GM19463 (cell line): Measurements from ENCODE around the gene C10orf62.
"Not testable (repeated sequence)": the region's sequence is repeated elsewhere in the genome, so short reads cannot be mapped to it uniquely, and the experiment has no call there.

Experiments used
- ATAC-seq: cut with Tn5 transposase; IDR thresholded peaks from one replicate; pipeline ENCODE4 v1.9.1; 2021; ENCODE audit warnings: mild to moderate bottlenecking, moderate library complexity; ENCODE audit not compliant: unreplicated experiment

The C10orf62 gene

GRCh38 chr10:97623277-97623676 is 33.8 kb downstream of the C10orf62 start:
- ATAC-seq, result no peak

- no peak for ATAC-seq
Measured at GRCh38 chr10:97627731-97628130, 38.2 kb downstream of the C10orf62 start.

- ATAC-seq, result no peak
Measured at GRCh38 chr10:97628228-97628627, 38.7 kb downstream of the C10orf62 start.

DNA sequence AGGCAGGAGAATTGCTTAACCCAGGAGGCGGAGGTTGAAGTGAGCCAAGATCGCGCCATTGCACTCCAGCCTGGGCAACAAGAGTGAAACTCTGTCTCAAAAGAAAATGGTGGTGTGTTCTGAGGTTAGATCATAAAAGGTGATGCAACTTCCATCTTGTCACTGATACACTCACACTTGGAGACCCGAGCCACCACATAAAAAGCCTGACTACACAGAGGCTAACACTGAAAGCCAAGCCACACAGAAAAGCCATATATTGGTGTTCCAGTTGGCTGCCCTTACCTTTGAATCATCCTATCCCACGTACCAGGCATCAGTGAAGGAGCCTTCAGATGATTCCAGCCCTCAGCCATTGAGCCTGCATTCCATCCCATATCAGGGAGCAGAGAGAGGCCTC is 39.8 kb downstream of the C10orf62 start:
- no peak for ATAC-seq

GRCh38 chr10:97631098-97631497 is 41.6 kb downstream of the C10orf62 start:
- ATAC-seq, result no peak

DNA sequence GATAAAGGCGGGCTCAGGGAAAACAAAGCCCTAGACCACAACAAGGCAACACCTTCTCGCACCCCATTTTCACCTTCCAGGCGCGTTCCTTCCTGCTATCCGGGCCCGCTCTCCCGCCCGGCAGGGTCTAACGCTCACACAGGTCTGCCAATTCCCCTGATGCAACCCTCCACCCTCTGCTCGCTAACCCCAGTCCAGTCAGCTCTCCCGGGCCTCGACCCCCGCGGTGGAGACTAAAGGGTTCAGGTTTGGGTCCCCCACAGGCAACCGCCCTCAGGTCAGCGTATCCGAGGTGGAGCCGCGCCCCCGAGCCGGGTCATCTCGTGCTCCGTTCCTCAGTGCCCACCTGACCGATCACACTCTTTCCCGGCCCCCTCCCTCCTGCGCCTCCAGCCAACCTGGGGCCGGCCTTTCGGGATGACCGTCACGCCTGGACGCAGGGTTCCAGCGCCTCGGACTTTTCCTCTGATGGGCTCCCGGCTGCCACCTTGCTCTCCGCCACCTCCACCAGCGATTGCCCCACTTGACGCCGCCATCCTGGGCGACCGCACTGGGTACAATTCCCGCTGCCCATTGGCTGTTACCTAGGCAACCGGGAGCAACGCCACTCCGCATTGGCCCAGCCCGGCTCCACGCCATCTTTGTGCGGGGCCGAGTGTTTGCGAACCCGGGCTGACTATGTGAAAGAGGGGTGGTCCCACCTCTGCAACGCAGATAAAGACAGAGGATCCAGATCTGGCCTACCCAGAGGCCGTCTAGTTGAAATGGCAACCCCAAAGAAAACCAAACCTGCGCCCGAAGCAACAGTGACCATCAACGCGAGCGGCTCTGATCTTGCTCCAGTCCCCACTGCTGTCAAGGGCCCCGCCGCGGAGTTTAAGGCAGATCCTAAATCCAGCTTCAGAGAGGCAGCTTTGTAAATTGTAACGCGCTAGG is 43.7 kb downstream of the C10orf62 start, which contains the start of gene MORN4:
Gene MORN4 (minus strand): TSS at position 552 of the 936 bp plus-strand sequence. CDS start 13,847 bp downstream, outside the sequence.
- ATAC-seq, result peak; percentile 100

GRCh38 chr10:97633921-97634320 is 44.4 kb downstream of the C10orf62 start:
- ATAC-seq, result no peak

DNA sequence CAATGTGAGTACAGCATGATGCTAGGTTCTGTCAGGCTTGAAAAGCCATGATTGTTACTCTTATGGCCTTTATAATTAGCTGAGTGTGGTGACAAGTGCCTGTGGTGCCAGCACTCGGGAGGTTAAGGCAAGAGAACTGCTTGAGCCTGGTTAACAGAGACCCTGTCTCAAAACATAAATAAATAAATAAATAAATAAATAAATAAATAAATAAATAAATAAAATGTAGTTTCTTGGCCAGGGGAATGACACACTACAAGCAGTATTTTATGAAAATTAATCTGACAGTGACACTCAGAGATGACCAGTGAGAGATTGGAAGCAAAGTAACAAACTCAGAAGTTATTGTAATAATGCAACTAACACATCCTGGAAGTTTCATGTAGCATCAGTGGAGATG is 46.1 kb downstream of the C10orf62 start:
- ATAC-seq, result no peak

DNA sequence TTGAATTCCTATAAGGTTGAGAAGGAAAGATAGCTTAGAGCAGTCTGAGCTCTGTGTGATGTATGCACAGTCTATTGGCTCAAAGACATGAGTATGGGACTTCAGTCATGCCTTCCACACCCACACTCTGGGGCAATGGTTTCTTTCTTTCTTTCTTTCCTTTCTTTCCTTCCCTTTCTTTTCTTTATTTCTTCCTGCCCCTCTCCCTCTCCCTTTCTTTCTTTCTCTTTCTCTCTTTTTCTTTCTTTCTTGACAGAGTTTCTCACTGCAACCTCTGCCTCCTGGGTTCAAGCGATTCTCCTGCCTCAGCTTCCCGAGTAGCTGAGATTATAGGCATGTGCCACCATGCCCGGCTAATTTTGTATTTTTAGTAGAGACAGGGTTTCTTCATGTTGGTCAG is 49.6 kb downstream of the C10orf62 start:
- not testable (repeated sequence) for ATAC-seq

DNA sequence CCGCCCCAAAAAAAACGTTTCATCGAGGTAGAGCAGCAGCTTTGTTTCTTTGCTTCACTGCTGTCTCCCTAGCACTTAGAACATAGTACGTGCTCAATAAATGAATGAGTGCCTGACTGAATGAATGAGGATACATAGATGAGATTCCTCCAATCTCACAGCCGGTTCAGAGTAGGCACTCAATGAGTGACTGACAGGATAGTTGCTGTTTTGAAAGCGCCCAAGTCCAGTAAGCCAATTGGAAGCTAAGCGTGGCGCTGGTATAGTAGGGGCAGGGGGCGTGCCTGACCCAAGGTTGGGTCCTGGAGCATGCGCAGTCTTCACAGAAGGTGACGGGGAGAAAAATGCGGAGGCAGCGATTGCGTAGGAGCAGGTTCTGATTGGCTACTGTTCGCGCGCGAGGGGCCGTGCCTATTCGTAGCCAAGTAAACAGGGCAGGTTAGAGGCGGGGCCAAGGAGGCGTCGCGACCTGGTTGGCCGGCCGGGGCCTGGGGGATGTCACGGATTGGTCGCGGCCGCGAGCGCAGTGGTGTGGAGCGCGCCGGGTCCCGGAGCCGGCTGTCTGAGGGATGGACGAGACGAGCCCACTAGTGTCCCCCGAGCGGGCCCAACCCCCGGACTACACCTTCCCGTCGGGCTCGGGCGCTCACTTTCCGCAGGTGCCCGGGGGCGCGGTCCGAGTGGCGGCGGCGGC is 50.8 kb downstream of the C10orf62 start, which contains the start of gene PI4K2A:
Gene PI4K2A (plus strand): TSS at position 498 of the 694 bp plus-strand sequence. CDS start 72 bp downstream, at position 570.
- peak; percentile 97 for ATAC-seq
